Suprapubic skin (tissue), 4 donors: ENCODE measurements around the gene SHISA9. TPM values are rescaled to one million over a fixed set of nuclear protein-coding genes. Genes with fewer than 3 reads are reported as not detected.

Experiments
- DNase-seq, 2 donors: peaks; one replicate each; pipeline ENCODE4 v3.0.0-alpha.2; 2019; ENCODE audit warnings: low spot score in 2 of 2
- H3K27ac ChIP-seq: fragments of 200-600 bp; sonication (generic); one replicate; pipeline ENCODE4 v1.5.1; 2019
- H3K27me3 ChIP-seq: fragments of 200-600 bp; sonication (generic); one replicate; pipeline ENCODE4 v1.5.1; 2019
- H3K36me3 ChIP-seq: fragments of 200-600 bp; sonication (generic); one replicate; pipeline ENCODE4 v1.5.1; 2019
- H3K4me1 ChIP-seq: fragments of 200-600 bp; sonication (generic); one replicate; pipeline ENCODE4 v1.5.1; 2019
- H3K4me3 ChIP-seq: fragments of 200-600 bp; sonication (generic); one replicate; pipeline ENCODE4 v1.5.1; 2019; ENCODE audit warnings: mild to moderate bottlenecking
- H3K9me3 ChIP-seq: fragments of 200-600 bp; sonication (generic); one replicate; pipeline ENCODE4 v1.5.1; 2019
- CTCF ChIP-seq, 2 donors: fragments of 200-600 bp in 1 of 2; fragments of 450-650 bp in 1 of 2; sonication (generic) in 1 of 2; IDR thresholded peaks; one replicate each; pipeline ENCODE4 v1.5.1; 2016 to 2019; ENCODE audit warnings: antibody characterized with exemption in 2 of 2, mild to moderate bottlenecking in 1 of 2, moderate library complexity in 1 of 2
- EP300 ChIP-seq: sonication (generic); formaldehyde crosslinking; IDR thresholded peaks from one replicate; pipeline ENCODE4 v1.6.1; 2017; ENCODE audit warnings: antibody characterized with exemption
- POLR2A ChIP-seq, 2 donors: fragments of 450-650 bp; IDR thresholded peaks; one replicate each; pipeline ENCODE4 v1.6.1; 2017; ENCODE audit warnings: antibody characterized with exemption in 2 of 2, mild to moderate bottlenecking in 2 of 2, moderate library complexity in 2 of 2
- POLR2AphosphoS5 ChIP-seq, 3 donors: sonication (generic); formaldehyde crosslinking; IDR thresholded peaks; one replicate each; pipeline ENCODE4 v1.6.1; 2017; ENCODE audit warnings: antibody characterized with exemption in 3 of 3
- WGBS: methylation state at CpG from one replicate; pipeline ENCODE4 v1.1.5; 2018; 5-methylcytosine and 5-hydroxymethylcytosine counted together
- total RNA-seq, 4 donors: library from RNA; depleted of rRNA; stranded (reverse); fragments of >200 nt; gene quantifications; one replicate each; pipeline ENCODE4 v1.1.0, GENCODE V29; 2016

SHISA9 gene
- total RNA-seq, 4 donors from 2014 or later, result 0.26 to 1.9 (median 1.2) TPM

DNA sequence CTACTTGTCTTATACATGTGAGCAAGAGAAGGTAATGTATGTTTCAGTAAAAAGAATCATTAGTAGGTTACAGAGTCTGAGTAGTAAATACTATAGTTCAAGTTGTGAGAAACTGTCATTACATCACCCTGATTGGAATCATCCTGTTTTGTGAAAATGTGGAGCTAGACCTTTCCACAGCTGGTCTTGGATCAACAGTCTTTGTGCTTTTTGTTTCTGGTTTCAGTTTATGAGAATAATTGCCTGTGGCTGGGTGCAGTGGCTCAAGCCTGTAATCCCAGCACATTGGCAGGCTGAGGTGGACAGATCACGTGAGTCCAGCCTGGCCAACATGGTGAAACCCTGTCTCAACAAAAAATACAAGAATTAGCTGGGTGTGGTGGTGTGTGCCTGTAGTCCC lies 19.7 kb upstream of the SHISA9 start:
- no peaks in the 10 kb centered on the region for H3K9me3 ChIP-seq
- no peak overlapping the region for H3K4me3 ChIP-seq
- no peaks in the 10 kb centered on the region for H3K36me3 ChIP-seq
- no peaks in the 10 kb centered on the region for H3K27me3 ChIP-seq
- H3K27ac ChIP-seq, result no peak overlapping the region
- no peak for TF ChIP-seq EP300
- no peak for TF ChIP-seq POLR2A (IDR thresholded peaks at IDR 0.05)
- no peak for TF ChIP-seq CTCF (IDR thresholded peaks at IDR 0.05)
- TF ChIP-seq POLR2AphosphoS5 (IDR thresholded peaks at IDR 0.05), result no peak
- H3K4me1 ChIP-seq, result no peaks in the 10 kb centered on the region
- no peak for DNase-seq
- 42% methylated on average over 1 of the region's 1 CpG for WGBS

DNA sequence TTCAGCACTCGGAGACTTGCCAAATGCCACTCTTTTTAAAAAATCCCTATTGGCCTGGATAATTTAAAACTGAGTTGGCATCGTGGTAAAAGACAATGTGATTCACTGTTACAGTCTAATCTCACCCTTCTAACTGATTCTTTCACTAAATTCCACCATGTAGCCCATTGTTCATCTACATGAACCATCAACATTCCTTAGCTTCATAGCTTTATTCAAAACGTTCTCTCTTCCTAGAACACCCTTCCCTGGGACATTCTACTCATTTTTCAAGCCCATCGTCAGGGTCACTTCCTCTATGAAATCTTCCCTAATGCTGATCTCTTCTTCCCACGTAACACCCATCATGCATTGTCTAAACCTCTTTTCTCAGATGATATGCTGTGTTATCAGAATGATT lies 15.7 kb upstream of the SHISA9 start:
- H3K4me1 ChIP-seq, result no peaks in the 10 kb centered on the region
- no peak overlapping the region for H3K27ac ChIP-seq
- no peak for DNase-seq
- H3K27me3 ChIP-seq, result no peaks in the 10 kb centered on the region
- TF ChIP-seq CTCF (IDR thresholded peaks at IDR 0.05), result no peak
- no peak for TF ChIP-seq EP300
- no peak for TF ChIP-seq POLR2A (IDR thresholded peaks at IDR 0.05)
- TF ChIP-seq POLR2AphosphoS5 (IDR thresholded peaks at IDR 0.05), result no peak
- no peak overlapping the region for H3K4me3 ChIP-seq
- 48% methylated on average over 5 of the region's 5 CpGs for WGBS
- H3K36me3 ChIP-seq, result no peaks in the 10 kb centered on the region
- no peaks in the 10 kb centered on the region for H3K9me3 ChIP-seq

- DNase-seq, result no peak
- TF ChIP-seq POLR2AphosphoS5 (IDR thresholded peaks at IDR 0.05) (no peak), POLR2A (IDR thresholded peaks at IDR 0.05) (no peak), EP300 (no peak), CTCF (IDR thresholded peaks at IDR 0.05) (no peak)
- 72% methylated on average over 5 of the region's 5 CpGs for WGBS
These were observed 9.6 kb upstream of the SHISA9 start for GRCh38 chr16:12891836-12892235.

DNA sequence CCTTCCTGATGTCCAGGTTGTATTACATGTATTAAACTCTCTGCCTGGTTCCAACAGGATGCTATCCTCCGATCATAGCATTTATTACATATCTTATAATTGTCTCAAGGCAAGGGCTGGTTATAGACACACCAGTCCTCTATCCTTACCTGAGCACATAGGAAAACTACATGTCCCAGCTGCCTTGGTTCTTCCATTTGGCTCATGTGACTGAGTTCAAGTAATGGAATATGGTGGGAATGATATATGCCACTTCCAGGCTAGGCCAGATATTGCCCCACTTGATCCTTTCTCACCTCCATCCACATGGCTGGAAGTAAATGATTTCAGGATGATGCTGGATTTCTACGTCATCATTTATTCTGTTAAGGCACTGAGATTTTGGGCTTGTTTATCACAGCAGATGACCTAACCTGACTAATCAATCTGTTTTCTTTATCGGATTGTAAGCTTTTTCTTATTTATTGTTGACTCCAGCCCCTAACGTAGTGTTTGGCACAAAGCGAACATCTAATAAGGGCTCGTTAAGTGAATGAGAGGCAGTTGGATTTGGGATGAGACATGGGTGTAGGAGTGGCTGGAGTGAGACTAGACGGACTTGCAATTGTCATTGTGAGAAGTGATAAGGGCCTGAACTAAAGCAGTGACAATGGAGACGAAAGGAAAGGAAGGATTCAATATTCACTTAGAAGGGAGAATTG lies 8.2 kb upstream of the SHISA9 start:
- no peaks in the 10 kb centered on the region for H3K4me1 ChIP-seq
- no peaks in the 10 kb centered on the region for H3K36me3 ChIP-seq
- no peak overlapping the region for H3K4me3 ChIP-seq
- 78% methylated on average over 8 of the region's 8 CpGs for WGBS
- TF ChIP-seq CTCF (IDR thresholded peaks at IDR 0.05) (no peak), POLR2A (IDR thresholded peaks at IDR 0.05) (no peak), POLR2AphosphoS5 (IDR thresholded peaks at IDR 0.05) (no peak), EP300 (no peak)
- H3K27me3 ChIP-seq, result peaks cover 6% of the 10 kb centered on the region
- no peak overlapping the region for H3K27ac ChIP-seq
- DNase-seq, result no peak
- no peaks in the 10 kb centered on the region for H3K9me3 ChIP-seq

More at GRCh38 chr16:12891836-12892235, 9.6 kb upstream of the SHISA9 start:
- no peaks in the 10 kb centered on the region for H3K36me3 ChIP-seq
- H3K27me3 ChIP-seq, result peaks cover 3% of the 10 kb centered on the region
- no peaks in the 10 kb centered on the region for H3K4me1 ChIP-seq
- no peak overlapping the region for H3K4me3 ChIP-seq
- H3K27ac ChIP-seq, result no peak overlapping the region
- no peaks in the 10 kb centered on the region for H3K9me3 ChIP-seq

DNA sequence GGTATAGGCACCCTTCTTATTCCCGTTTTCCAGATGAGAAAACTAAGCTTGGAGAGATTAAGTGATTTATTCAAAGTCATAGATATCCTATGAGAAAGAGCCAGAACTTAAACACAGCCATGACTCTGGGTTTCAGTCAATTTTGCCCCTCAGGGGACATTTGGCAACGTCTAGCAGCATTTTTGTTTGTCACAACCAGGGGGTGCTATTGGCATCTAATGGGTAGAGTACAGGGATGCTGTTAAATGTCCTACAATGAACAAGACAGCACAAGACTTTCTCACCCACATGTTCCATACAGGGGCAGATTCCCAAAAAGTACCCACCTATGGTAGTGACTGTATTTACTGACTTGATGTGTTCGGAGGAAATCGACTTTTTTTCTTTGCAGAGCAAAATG lies 4.8 kb upstream of the SHISA9 start:
- TF ChIP-seq CTCF (IDR thresholded peaks at IDR 0.05) (no peak), POLR2A (IDR thresholded peaks at IDR 0.05) (no peak)
- H3K9me3 ChIP-seq, result no peaks in the 10 kb centered on the region
- WGBS, result 43% methylated on average over 4 of the region's 4 CpGs
- H3K36me3 ChIP-seq, result no peaks in the 10 kb centered on the region
- peaks cover 39% of the 10 kb centered on the region for H3K27me3 ChIP-seq
- no peak overlapping the region for H3K4me3 ChIP-seq
- no peak for DNase-seq
- H3K27ac ChIP-seq, result no peak overlapping the region
- H3K4me1 ChIP-seq, result peaks cover 6% of the 10 kb centered on the region
